COR-L47 (cell line): ENCODE results near the gene KLHL7.
"Not testable (repeated sequence)": the region's sequence is repeated elsewhere in the genome, so short reads cannot be mapped to it uniquely, and the experiment has no call there.

Experiments
- DNase-seq: peaks from one replicate; lab custom pipeline; 2025; lab: John Stamatoyannopoulos, UW

The KLHL7 gene

DNA sequence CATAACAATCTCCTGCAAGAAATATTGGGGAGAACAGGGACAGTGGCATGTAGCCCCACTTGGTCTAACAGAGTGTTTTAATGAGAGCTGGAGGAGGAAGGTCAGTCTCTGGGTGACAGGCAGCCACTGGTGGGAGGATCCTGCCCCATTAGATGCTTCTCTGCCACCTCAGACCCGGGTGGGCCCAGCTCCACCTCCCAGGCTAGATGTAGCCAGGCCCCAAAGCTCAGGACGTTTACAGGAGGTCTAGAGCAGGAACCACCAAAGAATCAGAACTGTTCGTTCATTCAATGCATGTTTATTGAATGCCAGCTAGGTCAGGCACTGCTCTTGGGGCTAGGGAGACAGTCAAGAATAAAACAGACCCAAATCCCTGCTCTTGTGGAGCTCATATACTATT is 112.6 kb downstream of the KLHL7 start:
- no peak for DNase-seq

DNA sequence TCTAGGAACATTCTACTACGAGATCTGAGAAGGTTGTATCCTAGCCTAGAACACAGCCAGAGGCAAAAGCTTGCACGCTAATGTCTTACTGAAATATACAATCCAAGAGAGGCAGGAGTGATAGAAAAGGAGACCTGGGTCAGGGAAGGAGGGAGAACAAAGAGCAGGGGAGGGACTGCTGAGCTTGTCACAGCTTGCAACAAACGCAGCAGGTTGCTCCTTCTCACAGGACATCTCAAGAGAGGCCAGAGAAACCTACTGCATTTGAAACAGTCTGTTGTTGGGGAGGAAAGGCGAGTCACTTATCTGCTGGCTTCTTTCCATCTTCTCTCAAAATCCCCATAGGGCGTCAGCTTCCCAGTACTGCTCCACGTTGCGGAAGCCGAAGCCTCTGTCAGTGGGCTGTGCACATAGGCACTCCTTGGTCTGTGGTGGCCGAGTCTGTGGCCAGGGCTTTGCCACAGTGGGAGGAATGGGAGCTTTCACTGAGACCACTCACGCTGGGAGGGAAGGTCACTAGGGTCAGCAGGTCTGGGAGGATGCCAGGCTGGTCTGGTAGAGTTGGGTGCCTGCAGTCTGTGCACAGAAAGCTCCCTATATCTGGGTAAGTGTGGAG is 115.2 kb downstream of the KLHL7 start:
- no peak for DNase-seq

DNA sequence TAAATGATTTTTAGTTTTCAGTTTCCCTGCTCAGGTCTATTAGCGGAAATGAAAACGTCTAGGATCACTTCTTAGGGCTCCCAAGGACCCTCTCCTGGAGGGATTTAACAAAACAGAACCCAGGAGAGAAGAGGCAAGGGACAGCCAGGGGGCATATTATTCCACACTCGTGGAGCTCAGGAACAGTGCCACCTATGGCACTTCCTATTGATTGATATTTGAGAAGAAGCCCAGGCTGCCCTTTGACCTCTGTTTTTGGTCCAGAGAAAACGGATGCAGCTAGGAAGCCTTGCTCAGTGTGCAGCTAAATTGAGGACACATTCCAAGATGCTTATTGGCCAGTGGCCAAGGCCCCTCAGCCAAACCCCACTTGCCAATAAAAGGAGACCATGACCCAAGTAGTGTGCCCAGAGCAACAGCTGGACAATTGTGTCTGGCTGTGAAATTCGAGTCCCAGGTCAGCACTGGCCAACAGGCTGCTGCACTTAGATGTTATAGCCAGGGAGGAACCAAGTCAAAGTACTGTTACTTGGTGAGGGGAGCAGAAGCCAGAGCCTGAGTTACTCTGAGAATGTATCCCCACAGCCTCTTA is 117.0 kb downstream of the KLHL7 start:
- no peak for DNase-seq

DNA sequence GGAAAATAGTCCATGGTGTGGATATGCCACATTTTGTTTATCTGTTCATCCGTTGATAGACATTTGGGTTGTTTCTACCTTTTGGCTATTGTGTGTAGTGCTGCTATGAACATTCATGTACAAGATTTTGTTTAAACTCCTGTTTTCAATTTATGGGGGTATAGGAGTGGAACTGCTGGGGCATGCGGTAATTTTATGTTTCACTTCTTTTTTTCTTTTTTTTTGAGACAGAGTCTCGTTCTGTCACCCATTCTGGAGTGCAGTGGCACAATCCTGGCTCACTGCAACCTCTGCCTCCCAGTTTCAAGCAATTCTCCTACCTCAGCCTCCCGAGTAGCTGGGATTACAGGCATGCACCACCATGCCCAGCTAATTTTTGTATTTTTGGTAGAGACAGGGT is 118.8 kb downstream of the KLHL7 start:
- DNase-seq, result not testable (repeated sequence)

DNA sequence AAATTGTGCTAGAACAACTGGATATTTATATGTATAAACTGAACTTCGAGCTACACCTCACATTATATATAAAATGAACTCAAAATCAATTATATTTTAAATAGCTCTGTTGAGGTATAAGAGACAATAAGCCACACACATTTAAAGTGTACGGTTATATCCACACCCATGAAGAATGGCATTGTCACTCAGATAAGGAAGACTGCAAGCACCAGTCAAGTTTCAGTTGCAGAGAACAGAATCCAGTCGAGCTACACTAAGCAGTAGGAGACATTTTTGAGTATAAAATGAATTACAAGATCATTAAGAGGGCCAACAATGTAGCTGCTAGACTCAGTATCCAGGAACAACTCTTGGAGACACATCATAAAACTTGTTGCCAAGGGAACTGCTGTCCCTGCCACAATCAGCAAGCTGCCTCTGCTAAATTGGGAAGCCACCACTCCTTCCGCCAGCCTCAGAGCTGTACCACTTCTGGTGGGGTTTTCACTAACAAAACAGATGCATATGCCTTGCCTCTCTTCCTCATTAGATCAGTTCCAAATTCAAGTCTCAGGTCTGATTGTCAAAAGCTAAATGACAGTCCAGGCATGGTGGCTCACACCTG is 121.4 kb downstream of the KLHL7 start:
- no peak for DNase-seq
